HG03196 (cell line): ENCODE measurements around the gene HAUS3.

Source experiments
- ATAC-seq: cut with Tn5 transposase; IDR thresholded peaks from one replicate; pipeline ENCODE4 v1.9.1; 2021; ENCODE audit not compliant: unreplicated experiment

Gene HAUS3

GRCh38 chr4:2252530-2253091 is 10.7 kb upstream of the HAUS3 start:
- ATAC-seq, result no peak

- ATAC-seq, result no peak
These were observed 10.0 kb upstream of the HAUS3 start for GRCh38 chr4:2251795-2252529.

- ATAC-seq, result no peak
These were observed 9.3 kb upstream of the HAUS3 start for GRCh38 chr4:2251073-2251794.

GRCh38 chr4:2250357-2251072 is 8.6 kb upstream of the HAUS3 start:
- no peak for ATAC-seq

- no peak for ATAC-seq
These were observed 7.8 kb upstream of the HAUS3 start for GRCh38 chr4:2249526-2250356.

GRCh38 chr4:2248821-2249261 is 6.9 kb upstream of the HAUS3 start:
- ATAC-seq, result no peak

GRCh38 chr4:2248044-2248780 is 6.3 kb upstream of the HAUS3 start:
- ATAC-seq, result no peak

GRCh38 chr4:2247128-2248043 is 5.5 kb upstream of the HAUS3 start:
- ATAC-seq, result no peak

GRCh38 chr4:2246384-2247127 is 4.6 kb upstream of the HAUS3 start:
- no peak for ATAC-seq

- ATAC-seq, result no peak
These were observed 3.9 kb upstream of the HAUS3 start for GRCh38 chr4:2245787-2246275.

- no peak for ATAC-seq
These were observed 3.3 kb upstream of the HAUS3 start for GRCh38 chr4:2245057-2245786.

- ATAC-seq, result no peak
These were observed 1.9 kb upstream of the HAUS3 start for GRCh38 chr4:2243681-2244380.

GRCh38 chr4:2241003-2241402 is 918 bp downstream of the HAUS3 start:
- no peak for ATAC-seq

- no peak for ATAC-seq
These were observed 4.8 kb downstream of the HAUS3 start for GRCh38 chr4:2236944-2237666.

- no peak for ATAC-seq
These were observed 10.8 kb downstream of the HAUS3 start for GRCh38 chr4:2231082-2231481.

GRCh38 chr4:2226261-2226660 is 15.7 kb downstream of the HAUS3 start:
- ATAC-seq, result no peak
